ENCODE results near the gene OMP.

GRCh38 chr11:77113382-77114088 is 10.9 kb downstream of the OMP start:
- peak; percentile 32 to 62 (median 42) for TF ChIP-seq CTCF (IDR thresholded peaks at IDR 0.05)
- TF ChIP-seq POLR2A (IDR thresholded peaks at IDR 0.05): no peak
